Gastroesophageal sphincter (tissue), 3 donors: ENCODE results near the gene SLC35B4.

Source experiments
- POLR2A ChIP-seq, 2 donors: fragments of 450-650 bp; IDR thresholded peaks; one replicate each; pipeline ENCODE4 v1.6.1; 2017; ENCODE audit warnings: antibody characterized with exemption in 2 of 2, mild to moderate bottlenecking in 2 of 2, moderate library complexity in 1 of 2
- POLR2AphosphoS5 ChIP-seq: sonication (generic); formaldehyde crosslinking; IDR thresholded peaks from one replicate; pipeline ENCODE4 v1.6.1; 2017; ENCODE audit warnings: antibody characterized with exemption
- TF ChIP-seq, protein P1 (sequence below), 4 experiments: fragments of 200-600 bp in 2 of 4; fragments of 450-650 bp in 2 of 4; sonication (generic) in 1 of 4; IDR thresholded peaks; one replicate each; pipeline ENCODE4 v1.5.1; 2017 to 2019; ENCODE audit warnings: antibody characterized with exemption in 4 of 4, mild to moderate bottlenecking in 2 of 4, moderate library complexity in 2 of 4

DNA sequence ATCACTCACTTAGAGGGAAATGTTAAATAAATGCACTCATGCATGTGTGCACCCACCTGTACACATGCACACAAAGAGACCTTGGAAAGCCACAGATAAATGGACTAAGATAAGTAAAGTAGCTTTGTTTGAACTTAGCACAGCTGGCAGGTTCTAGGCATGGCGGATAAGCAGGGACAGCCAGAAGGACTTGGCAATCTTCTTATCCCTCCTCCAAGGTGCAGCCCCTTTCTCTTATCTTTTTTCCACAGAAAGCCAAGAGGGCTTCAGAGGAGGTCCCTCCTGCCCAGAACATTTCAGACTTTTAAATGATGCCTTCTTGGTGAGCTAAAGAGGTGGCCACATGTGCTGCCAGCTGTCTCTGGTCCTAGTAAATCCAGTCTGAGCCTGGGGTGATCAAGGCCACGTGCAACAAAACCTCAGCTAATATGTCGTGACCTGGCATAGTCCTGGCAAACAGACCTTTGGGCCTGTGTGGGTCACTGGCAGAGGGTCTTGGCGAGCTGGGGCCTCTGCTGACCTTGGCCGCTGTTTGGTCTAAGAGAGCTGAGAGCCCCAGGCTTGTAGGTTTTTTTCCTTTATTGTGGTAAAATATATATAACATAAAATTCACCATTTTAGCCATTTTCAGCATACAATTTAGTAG, 43.2 kb upstream of the SLC35B4 start:
- TF ChIP-seq POLR2AphosphoS5 (no peak), POLR2A (IDR thresholded peaks at IDR 0.05) (no peak)
- TF ChIP-seq, protein P1, sequence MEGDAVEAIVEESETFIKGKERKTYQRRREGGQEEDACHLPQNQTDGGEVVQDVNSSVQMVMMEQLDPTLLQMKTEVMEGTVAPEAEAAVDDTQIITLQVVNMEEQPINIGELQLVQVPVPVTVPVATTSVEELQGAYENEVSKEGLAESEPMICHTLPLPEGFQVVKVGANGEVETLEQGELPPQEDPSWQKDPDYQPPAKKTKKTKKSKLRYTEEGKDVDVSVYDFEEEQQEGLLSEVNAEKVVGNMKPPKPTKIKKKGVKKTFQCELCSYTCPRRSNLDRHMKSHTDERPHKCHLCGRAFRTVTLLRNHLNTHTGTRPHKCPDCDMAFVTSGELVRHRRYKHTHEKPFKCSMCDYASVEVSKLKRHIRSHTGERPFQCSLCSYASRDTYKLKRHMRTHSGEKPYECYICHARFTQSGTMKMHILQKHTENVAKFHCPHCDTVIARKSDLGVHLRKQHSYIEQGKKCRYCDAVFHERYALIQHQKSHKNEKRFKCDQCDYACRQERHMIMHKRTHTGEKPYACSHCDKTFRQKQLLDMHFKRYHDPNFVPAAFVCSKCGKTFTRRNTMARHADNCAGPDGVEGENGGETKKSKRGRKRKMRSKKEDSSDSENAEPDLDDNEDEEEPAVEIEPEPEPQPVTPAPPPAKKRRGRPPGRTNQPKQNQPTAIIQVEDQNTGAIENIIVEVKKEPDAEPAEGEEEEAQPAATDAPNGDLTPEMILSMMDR (IDR thresholded peaks at IDR 0.05): no peak
